D721Med (cell line): ENCODE measurements around the gene PAM.
A peak's percentile ranks its signal among the peaks of the same experiment; 100 is the strongest.
"Not testable (repeated sequence)": the region's sequence is repeated elsewhere in the genome, so short reads cannot be mapped to it uniquely, and the experiment has no call there.

Experiments used
- DNase-seq: peaks from one replicate; pipeline ENCODE4 v3.0.0; 2011; ENCODE audit warnings: low spot score; ENCODE audit not compliant: insufficient read length
- FAIRE-seq: peaks from 2 replicates; lab custom pipeline; 2011; peaks lifted over from hg19 to GRCh38; lab: Jason Lieb, UNC
- CTCF ChIP-seq: IDR thresholded peaks from 2 replicates; pipeline ENCODE4 v1.5.1; 2012; ENCODE audit warnings: mild to moderate bottlenecking, control low read depth; ENCODE audit not compliant: insufficient read depth; ENCODE audit errors: missing control alignments

Gene PAM

GRCh38 chr5:102767862-102768261 is 12.8 kb downstream of the PAM start:
- no peak for DNase-seq
- no peak for FAIRE-seq
- no peak for TF ChIP-seq CTCF

- no peak for FAIRE-seq
- DNase-seq = no peak
- no peak for TF ChIP-seq CTCF
Observed at GRCh38 chr5:102770803-102771202, 15.7 kb downstream of the PAM start.

GRCh38 chr5:102771435-102771834 is 16.3 kb downstream of the PAM start:
- no peak for FAIRE-seq
- no peak for TF ChIP-seq CTCF
- DNase-seq = no peak

GRCh38 chr5:102772273-102772672 is 17.2 kb downstream of the PAM start:
- TF ChIP-seq CTCF = no peak
- DNase-seq (no peak), FAIRE-seq (peak; percentile 71)

GRCh38 chr5:102773133-102773532 is 18.0 kb downstream of the PAM start:
- FAIRE-seq = no peak

GRCh38 chr5:102775756-102776155 is 20.7 kb downstream of the PAM start:
- not testable (repeated sequence) for FAIRE-seq, DNase-seq

More at GRCh38 chr5:102773133-102773532, 18.0 kb downstream of the PAM start:
- no peak for TF ChIP-seq CTCF
- DNase-seq = no peak

- no peak for TF ChIP-seq CTCF
- DNase-seq = no peak
- FAIRE-seq = no peak
Observed at GRCh38 chr5:102777099-102777498, 22.0 kb downstream of the PAM start.

- no peak for FAIRE-seq
- DNase-seq = no peak
- TF ChIP-seq CTCF = no peak
Observed at GRCh38 chr5:102778478-102778877, 23.4 kb downstream of the PAM start.
